Measurements from ENCODE around the gene CD109.

- TF ChIP-seq CTCF (IDR thresholded peaks at IDR 0.05) = no peak
- no peak for TF ChIP-seq POLR2A (IDR thresholded peaks at IDR 0.05)
Observed at GRCh38 chr6:73648166-73648565, 47.8 kb upstream of the CD109 start.
